Measurements from ENCODE around the gene IL12B.
"Not testable (repeated sequence)": the region's sequence is repeated elsewhere in the genome, so short reads cannot be mapped to it uniquely, and the experiment has no call there.

IL12B gene

GRCh38 chr5:159330131-159330800, at the start of gene IL12B:
Gene IL12B (minus strand): TSS chr5:159330487. CDS start chr5:159326782, 3,705 bp downstream.
- DNase-seq: no peak

DNA sequence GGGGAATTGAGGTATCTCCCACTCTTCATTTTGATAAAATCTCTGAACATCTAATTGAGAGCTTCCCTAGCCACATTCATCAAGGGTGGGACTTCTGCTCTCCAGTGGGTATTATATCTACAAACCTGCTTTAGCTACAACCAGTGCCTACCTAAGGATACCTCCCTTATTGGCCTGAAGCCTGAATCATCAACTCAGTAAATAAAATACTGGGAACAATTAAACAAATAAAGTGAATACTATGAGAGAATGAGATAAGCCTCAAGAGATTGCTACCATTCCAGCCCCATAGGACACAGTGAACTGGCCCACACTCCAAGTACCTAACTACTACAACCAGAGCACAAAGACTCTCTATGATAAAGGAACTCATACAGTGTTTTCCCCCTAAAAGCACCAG, 47.4 kb upstream of the IL12B start:
- no peak for DNase-seq
- in situ Hi-C loops (cut with MboI; ENCODE audit: low pct_unique_long_range_greater_than_20kb, low sequenced_read_pairs): no loop called here

More at GRCh38 chr5:159330131-159330800, at the start of gene IL12B:
- in situ Hi-C loops (cut with MboI; ENCODE audit: low pct_unique_long_range_greater_than_20kb, low sequenced_read_pairs): no loop called here

GRCh38 chr5:159367866-159368265, 37.6 kb upstream of the IL12B start:
- in situ Hi-C loops (cut with MboI; ENCODE audit: low pct_unique_long_range_greater_than_20kb, low sequenced_read_pairs); DNase-seq: not testable (repeated sequence)

DNA sequence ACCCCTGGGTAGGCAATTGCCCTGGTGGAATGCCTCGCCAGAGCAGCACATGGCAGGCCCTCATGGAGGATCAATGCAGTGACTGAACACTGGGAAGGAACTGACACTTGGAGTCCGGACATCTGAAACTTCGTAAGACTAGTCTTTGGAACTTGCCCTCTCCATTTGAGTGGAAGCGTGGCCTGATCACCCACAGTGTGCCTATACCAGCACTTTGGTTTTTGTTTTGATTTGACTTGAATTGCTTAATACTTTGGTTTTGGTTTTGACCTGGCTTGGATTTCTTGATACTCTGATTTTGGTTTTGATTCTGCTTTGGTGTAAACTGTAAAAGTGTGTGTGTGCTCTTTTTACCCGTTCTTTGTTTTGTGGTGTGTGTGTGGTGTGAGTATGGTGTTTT, 36.5 kb upstream of the IL12B start:
- in situ Hi-C loops (cut with MboI; ENCODE audit: low pct_unique_long_range_greater_than_20kb, low sequenced_read_pairs); DNase-seq: not testable (repeated sequence)

DNA sequence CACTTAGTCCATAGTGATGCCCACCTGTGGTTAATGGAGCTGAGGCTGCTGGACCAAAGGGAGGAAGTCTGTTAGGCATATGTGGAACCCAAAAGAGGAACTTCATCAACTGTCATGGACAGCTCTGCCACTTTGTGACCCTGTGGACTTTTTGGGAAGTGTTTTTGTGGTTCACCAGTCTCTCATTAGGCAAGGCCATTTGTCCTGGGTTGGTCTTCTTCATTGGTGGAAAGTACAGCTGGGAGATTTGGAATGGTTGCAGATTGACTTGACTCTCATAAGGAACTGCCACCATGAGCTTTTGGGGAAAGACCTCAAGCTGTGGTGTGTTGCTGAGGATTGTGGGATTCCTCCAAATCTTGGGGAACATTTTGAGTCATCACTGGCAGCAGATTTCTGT, 31.9 kb upstream of the IL12B start:
- in situ Hi-C loops (cut with MboI; ENCODE audit: low pct_unique_long_range_greater_than_20kb, low sequenced_read_pairs): no loop called here
- DNase-seq: peak; percentile 95

DNA sequence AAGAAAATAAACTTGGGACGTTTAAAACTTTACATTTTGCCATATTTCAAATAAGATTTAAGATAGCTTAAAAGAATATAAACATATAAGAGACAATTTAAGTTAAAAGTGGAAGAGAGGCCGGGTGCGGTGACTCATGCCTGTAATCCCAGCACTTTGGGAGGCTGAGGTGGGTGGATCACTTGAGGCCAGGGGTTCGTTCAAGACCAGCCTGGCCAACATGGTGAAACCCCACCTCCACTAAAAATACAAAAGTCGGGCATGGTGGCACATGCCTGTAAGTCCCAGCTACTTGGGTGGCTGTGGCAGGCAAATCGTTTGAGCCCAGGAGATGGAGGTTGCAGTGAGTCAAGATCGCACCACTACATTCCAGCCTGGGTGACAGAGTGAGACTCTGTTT, 29.6 kb upstream of the IL12B start:
- DNase-seq: peak; percentile 25
- in situ Hi-C loops (cut with MboI; ENCODE audit: low pct_unique_long_range_greater_than_20kb, low sequenced_read_pairs): not testable (repeated sequence)

- in situ Hi-C loops (cut with MboI; ENCODE audit: low pct_unique_long_range_greater_than_20kb, low sequenced_read_pairs): no loop called here
These were observed 29.1 kb upstream of the IL12B start for GRCh38 chr5:159359408-159359807.

GRCh38 chr5:159353661-159354252, 23.5 kb upstream of the IL12B start:
- no peak for DNase-seq
- in situ Hi-C loops (cut with MboI; ENCODE audit: low pct_unique_long_range_greater_than_20kb, low sequenced_read_pairs): no loop called here

More at GRCh38 chr5:159359408-159359807, 29.1 kb upstream of the IL12B start:
- DNase-seq: peak; percentile 81

DNA sequence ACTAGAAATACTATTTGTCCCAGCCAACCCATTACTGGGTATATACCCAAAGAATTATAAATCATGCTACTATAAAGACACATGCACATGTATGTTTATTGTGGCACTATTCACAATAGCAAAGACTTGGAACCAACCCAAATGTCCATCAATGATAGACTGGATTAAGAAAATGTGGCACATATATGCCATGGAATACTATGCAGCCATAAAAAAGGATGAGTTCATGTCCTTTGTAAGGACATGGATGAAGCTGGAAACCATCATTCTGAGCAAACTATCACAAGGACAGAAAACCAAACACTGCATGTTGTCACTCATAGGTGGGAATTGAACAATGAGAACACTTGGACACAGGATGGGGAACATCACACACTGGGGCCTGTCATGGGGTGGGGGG, 20.4 kb upstream of the IL12B start:
- in situ Hi-C loops (cut with MboI; ENCODE audit: low pct_unique_long_range_greater_than_20kb, low sequenced_read_pairs); DNase-seq: not testable (repeated sequence)

GRCh38 chr5:159350216-159350615, 19.9 kb upstream of the IL12B start:
- in situ Hi-C loops (cut with MboI; ENCODE audit: low pct_unique_long_range_greater_than_20kb, low sequenced_read_pairs); DNase-seq: not testable (repeated sequence)

DNA sequence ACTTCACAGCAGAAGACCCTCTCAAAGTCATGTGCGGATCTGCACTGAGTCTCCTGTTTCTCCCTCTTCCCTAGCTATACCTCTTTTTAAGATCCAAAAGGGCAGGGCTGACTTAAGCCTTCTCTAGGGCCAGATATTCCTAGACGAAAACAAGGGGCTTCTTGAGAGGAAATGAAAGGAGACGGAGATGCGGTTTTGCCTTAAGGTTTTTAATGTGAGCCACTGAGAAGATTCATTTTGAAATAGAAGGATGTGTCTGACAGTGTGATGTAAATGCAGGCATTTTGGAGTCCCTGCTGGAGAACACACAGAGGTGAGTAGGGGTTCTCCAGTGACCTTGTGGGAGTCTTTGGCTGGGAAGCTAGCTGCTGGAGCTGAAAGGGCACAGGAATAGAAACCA, 15.6 kb upstream of the IL12B start:
- in situ Hi-C loops (cut with MboI; ENCODE audit: low pct_unique_long_range_greater_than_20kb, low sequenced_read_pairs): no loop called here
- DNase-seq: no peak

- in situ Hi-C loops (cut with MboI; ENCODE audit: low pct_unique_long_range_greater_than_20kb, low sequenced_read_pairs): no loop called here
- no peak for DNase-seq
These were observed 15.0 kb upstream of the IL12B start for GRCh38 chr5:159345336-159345735.

DNA sequence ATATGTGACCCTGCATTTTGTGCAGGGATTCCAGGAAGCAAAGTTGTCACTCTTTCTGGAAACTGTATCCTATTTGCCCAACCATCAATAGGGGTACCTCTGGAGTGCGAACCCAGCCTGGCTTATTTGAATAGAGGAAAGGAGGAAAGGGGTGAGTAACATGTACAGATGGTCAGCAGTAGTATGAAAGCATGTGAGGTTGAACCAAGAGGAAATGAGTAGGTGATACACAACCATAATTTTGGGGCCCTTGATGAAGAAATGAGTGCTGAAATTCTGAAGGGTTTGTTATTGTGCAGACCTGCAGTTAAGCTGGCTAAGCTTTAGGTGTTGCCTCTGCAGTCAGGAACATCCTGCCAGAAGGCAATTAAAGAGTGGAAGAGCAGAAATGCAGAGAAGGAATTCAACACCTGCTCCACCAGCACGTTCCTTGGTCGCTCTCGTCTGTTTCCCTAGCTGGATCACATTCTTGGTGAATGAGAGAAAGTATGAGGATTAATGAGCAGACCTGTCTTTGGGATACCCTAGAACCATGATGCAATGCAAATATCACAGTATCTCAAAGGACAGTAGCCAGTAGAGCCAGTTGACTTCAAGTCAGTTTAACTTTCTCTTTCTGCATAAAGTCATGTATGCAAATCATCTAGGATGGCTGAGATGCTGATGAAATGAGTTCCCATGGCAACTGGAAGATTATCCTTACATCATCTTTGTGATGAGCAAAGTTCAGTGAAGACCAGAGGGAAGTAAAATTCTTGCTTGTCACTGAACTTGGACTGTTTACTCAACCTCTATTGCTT, 13.2 kb upstream of the IL12B start:
- in situ Hi-C loops (cut with MboI; ENCODE audit: low pct_unique_long_range_greater_than_20kb, low sequenced_read_pairs): no loop called here
- DNase-seq: no peak

GRCh38 chr5:159342840-159343239, 12.6 kb upstream of the IL12B start:
- no peak for DNase-seq
- in situ Hi-C loops (cut with MboI; ENCODE audit: low pct_unique_long_range_greater_than_20kb, low sequenced_read_pairs): no loop called here

GRCh38 chr5:159341906-159342310, 11.6 kb upstream of the IL12B start:
- peak; percentile 92 for DNase-seq
- in situ Hi-C loops (cut with MboI; ENCODE audit: low pct_unique_long_range_greater_than_20kb, low sequenced_read_pairs): no loop called here

DNA sequence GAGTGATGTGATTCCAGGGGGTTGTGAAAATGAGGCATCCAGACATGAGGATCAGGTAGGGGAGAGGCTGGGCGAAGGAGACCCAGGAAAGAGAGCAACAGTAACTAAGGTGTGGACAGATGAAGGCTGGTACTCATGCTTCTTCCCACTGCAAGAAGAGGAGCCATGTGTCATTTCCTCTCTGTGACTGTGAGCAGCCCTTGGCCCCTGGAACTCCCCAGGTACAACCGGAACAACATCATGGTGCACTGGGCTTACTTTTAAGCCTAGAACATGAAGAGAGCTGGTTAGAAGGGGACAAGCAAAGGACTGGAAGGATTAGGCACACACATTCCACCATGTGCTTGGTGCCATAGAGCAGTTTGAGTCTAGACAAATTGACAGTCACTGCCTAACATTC, 10.9 kb upstream of the IL12B start:
- in situ Hi-C loops (cut with MboI; ENCODE audit: low pct_unique_long_range_greater_than_20kb, low sequenced_read_pairs): no loop called here
- DNase-seq: no peak

- DNase-seq: no peak
- in situ Hi-C loops (cut with MboI; ENCODE audit: low pct_unique_long_range_greater_than_20kb, low sequenced_read_pairs): no loop called here
These were observed 10.2 kb upstream of the IL12B start for GRCh38 chr5:159340511-159340910.

DNA sequence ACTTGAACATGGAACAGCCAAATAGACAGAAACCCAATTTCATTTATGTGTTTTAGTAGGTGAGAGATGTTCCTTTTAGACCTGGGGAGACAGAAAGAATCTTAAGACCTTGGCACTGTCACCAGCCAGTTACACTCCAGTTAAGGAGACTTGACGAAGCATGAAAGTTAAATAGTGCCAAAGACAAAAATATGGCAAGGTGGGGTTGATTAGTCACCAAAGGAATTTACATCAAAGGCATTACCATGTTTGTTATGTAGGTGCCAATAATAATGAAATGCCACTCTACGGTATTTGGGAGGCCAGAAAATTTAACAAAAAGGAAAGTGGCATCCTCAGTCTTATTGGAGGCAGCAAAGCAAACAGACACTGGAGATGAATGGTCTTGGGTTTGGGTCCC, 9.2 kb upstream of the IL12B start:
- in situ Hi-C loops (cut with MboI; ENCODE audit: low pct_unique_long_range_greater_than_20kb, low sequenced_read_pairs): no loop called here
- DNase-seq: no peak

- in situ Hi-C loops (cut with MboI; ENCODE audit: low pct_unique_long_range_greater_than_20kb, low sequenced_read_pairs): no loop called here
- DNase-seq: no peak
These were observed 7.8 kb upstream of the IL12B start for GRCh38 chr5:159338118-159338517.
